Measurements from ENCODE around the gene HERC2. TPM values are rescaled to one million over a fixed set of nuclear protein-coding genes. Genes with fewer than 3 reads are reported as not detected.

HERC2 gene
- total and polyA plus RNA-seq, 2 of the 8 experiments (the other 6 are each of a cell fraction or from before 2014, with no cell fraction given), result 83.0 to 88.7 TPM

GRCh38 chr15:28101201-28101600, 220.8 kb downstream of the HERC2 start (continued):
- TF ChIP-seq POU5F1 (IDR thresholded peaks at IDR 0.05; ENCODE audit: low read depth, low read length) (no peak), CTCF (IDR thresholded peaks at IDR 0.05; ENCODE audit: control extremely low read depth in 1 of 3, insufficient read depth in 1 of 3, low read depth in 1 of 3, low read length in 3 of 3) (no peak), POLR2A (IDR thresholded peaks at IDR 0.05; ENCODE audit: control extremely low read depth in 1 of 2, low read depth in 2 of 2, low read length in 2 of 2) (no peak), EGR1 (IDR thresholded peaks at IDR 0.05; ENCODE audit: borderline replicate concordance, low read depth, low read length) (no peak), EZH2 (IDR thresholded peaks at IDR 0.05; ENCODE audit: low read depth, low read length, severe bottlenecking) (no peak), GTF2F1 (IDR thresholded peaks at IDR 0.05; ENCODE audit: borderline replicate concordance, low read depth, low read length) (no peak), TBP (IDR thresholded peaks at IDR 0.05; ENCODE audit: low read depth, low read length) (no peak), RXRA (IDR thresholded peaks at IDR 0.05; ENCODE audit: insufficient read depth, low read depth, low read length) (no peak)
